HG03439 (cell line): ENCODE data around the gene PCDHGB2.
"Not testable (repeated sequence)": the region's sequence is repeated elsewhere in the genome, so short reads cannot be mapped to it uniquely, and the experiment has no call there.

Experiments used
- ATAC-seq: cut with Tn5 transposase; IDR thresholded peaks from one replicate; pipeline ENCODE4 v1.9.1; 2021; ENCODE audit warnings: mild to moderate bottlenecking, moderate library complexity; ENCODE audit not compliant: unreplicated experiment

PCDHGB2 gene

DNA sequence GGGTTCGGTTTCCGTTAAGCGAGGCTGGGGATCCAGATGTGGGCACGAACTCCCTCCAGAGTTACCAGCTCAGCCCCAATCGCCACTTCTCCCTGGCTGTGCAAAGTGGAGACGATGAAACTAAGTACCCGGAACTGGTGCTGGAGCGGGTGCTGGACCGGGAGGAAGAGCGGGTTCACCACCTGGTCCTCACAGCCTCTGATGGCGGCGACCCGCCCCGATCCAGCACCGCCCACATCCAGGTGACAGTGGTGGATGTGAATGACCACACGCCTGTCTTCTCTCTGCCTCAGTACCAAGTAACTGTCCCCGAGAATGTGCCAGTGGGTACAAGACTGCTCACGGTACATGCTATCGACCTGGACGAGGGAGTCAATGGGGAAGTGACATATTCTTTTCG, 23.6 kb downstream of the PCDHGB2 start:
- ATAC-seq = no peak

DNA sequence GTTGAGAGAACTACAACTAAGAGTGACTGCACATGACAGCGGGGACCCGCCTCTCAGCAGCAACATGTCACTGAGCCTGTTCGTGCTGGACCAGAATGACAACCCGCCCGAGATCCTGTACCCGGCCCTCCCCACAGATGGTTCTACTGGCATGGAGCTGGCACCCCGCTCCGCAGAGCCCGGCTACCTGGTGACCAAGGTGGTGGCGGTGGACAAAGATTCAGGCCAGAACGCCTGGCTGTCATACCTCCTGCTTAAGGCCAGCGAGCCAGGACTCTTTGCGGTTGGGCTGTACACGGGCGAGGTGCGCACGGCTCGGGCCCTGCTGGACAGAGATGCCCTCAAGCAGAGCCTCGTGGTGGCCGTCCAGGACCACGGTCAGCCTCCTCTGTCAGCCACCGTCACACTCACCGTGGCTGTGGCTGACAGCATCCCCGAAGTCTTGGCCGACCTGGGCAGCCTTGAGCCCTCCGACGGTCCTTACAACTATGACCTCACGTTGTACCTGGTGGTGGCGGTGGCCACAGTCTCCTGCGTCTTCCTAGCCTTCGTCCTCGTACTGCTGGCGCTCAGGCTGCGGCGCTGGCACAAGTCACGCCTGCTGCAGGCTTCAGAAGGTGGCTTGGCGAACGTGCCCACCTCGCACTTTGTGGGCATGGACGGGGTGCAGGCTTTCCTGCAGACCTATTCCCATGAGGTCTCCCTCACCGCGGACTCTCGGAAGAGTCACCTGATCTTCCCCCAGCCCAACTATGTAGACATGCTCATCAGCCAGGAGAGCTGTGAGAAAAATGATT, 24.9 kb downstream of the PCDHGB2 start:
- no peak for ATAC-seq

DNA sequence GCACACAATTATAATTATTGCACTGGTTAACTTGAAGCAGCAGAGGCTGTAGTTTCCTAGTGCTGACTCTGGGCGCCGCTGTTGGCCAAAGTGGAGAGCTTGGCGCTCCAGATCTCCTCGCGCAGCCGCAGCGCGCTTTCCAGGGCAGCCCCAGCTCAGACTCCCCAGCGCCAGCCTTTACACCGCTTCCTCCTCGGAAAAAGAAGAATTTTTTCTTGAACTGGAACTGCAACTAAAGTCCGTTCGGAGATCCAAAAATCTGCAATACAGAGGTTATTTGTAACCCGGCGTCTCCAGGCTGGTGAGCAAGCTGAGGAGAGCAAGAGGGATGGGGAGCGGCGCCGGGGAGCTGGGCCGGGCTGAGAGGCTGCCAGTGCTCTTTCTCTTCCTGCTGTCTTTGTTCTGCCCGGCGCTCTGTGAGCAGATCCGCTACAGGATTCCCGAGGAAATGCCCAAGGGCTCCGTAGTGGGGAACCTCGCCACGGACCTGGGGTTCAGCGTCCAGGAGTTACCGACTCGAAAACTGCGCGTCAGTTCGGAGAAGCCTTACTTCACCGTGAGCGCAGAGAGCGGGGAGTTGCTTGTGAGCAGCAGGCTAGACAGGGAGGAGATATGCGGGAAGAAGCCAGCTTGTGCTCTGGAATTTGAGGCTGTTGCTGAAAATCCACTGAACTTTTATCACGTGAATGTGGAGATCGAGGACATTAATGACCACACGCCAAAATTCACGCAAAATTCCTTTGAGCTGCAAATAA, 27.9 kb downstream of the PCDHGB2 start, which contains the start of gene PCDHGB4:
PCDHGB4 (plus strand) TSS at position 142 of the 755 bp plus-strand sequence; CDS start at position 329, 187 bp downstream.
- not testable (repeated sequence) for ATAC-seq

DNA sequence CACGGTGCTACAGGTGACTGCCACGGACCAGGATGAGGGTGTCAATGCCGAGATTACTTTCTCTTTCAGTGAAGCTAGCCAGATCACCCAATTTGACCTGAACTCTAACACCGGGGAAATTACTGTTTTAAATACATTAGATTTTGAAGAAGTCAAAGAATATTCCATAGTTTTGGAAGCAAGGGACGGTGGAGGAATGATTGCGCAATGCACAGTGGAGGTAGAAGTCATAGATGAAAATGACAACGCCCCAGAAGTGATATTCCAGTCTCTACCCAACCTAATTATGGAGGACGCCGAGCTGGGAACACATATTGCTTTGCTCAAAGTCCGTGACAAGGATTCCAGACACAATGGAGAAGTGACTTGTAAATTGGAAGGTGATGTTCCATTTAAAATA, 28.9 kb downstream of the PCDHGB2 start:
- ATAC-seq = no peak

DNA sequence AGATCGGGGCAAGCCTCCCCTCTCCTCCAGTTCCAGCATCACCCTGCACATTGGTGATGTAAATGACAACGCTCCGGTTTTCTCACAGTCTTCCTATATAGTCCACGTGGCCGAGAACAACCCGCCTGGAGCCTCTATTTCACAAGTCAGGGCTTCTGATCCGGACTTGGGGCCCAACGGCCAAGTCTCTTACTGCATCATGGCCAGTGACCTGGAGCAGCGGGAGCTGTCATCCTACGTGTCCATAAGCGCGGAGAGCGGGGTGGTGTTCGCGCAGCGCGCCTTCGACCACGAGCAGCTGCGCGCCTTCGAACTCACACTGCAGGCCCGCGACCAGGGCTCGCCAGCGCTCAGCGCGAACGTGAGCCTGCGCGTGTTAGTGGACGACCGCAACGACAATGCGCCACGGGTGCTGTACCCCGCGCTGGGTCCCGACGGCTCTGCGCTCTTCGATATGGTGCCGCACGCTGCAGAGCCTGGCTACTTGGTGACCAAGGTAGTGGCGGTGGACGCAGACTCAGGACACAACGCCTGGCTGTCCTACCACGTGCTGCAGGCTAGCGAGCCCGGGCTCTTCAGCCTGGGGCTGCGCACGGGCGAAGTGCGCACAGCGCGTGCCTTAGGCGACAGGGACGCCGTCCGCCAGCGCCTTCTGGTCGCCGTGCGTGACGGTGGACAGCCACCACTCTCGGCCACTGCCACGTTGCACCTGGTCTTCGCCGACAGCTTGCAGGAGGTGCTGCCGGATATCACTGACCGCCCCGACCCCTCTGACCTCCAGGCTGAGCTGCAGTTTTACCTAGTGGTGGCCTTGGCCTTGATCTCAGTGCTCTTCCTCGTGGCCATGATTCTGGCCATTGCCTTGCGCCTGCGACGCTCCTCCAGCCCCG, 29.6 kb downstream of the PCDHGB2 start:
- no peak for ATAC-seq

DNA sequence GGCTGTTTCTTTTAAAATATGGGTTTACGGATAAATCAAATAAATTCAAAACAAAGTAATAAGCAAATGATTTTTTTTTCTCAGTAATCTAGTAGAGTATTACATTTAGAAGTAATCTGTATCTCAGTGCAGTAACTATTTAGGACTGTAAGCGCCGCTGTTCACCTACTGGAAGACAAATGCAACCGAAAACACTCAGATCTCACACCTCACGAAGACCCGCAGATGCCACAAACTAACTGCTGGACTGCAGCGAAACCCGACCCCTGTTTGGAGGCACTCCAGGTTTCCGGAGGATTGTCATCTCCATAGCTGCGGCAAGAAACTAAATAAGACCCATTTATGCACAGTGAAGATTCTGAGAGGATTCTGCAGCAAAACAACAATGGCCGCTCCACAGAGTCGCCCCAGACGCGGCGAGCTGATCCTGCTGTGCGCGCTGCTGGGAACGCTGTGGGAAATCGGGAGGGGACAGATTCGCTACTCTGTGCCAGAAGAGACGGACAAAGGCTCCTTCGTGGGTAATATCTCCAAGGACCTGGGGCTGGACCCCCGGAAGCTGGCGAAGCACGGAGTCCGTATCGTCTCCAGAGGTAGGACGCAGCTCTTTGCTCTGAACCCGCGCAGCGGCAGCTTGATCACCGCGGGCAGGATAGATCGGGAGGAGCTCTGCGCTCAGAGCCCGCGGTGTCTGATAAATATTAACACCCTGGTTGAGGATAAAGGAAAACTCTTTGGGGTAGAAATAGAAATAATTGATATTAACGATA, 32.8 kb downstream of the PCDHGB2 start, which contains the start of gene PCDHGA8:
PCDHGA8 (plus strand) TSS at position 205 of the 770 bp plus-strand sequence; CDS start at position 386, 181 bp downstream.
- no peak for ATAC-seq

DNA sequence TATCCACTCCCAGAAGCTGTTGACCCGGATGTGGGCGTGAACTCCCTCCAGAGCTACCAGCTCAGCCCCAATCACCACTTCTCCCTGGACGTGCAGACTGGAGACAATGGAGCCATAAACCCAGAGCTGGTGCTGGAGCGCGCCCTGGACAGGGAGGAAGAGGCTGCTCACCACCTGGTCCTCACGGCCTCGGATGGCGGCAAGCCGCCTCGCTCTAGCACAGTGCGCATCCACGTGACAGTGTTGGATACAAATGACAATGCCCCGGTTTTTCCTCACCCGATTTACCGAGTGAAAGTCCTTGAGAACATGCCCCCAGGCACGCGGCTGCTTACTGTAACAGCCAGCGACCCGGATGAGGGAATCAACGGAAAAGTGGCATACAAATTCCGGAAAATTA, 33.5 kb downstream of the PCDHGB2 start:
- no peak for ATAC-seq

DNA sequence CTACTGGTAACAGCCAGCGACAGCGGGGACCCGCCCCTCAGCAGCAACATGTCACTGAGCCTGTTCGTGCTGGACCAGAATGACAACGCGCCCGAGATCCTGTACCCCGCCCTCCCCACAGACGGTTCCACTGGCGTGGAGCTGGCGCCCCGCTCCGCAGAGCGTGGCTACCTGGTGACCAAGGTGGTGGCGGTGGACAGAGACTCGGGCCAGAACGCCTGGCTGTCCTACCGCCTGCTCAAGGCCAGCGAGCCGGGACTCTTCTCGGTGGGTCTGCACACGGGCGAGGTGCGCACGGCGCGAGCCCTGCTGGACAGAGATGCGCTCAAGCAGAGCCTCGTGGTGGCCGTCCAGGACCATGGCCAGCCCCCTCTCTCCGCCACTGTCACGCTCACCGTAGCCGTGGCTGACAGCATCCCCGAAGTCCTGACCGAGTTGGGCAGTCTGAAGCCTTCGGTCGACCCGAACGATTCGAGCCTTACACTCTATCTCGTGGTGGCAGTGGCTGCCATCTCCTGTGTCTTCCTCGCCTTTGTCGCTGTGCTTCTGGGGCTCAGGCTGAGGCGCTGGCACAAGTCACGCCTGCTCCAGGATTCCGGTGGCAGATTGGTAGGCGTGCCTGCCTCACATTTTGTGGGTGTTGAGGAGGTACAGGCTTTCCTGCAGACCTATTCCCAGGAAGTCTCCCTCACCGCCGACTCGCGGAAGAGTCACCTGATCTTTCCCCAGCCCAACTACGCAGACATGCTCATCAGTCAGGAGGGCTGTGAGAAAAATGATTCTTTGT, 34.8 kb downstream of the PCDHGB2 start:
- ATAC-seq = not testable (repeated sequence)

DNA sequence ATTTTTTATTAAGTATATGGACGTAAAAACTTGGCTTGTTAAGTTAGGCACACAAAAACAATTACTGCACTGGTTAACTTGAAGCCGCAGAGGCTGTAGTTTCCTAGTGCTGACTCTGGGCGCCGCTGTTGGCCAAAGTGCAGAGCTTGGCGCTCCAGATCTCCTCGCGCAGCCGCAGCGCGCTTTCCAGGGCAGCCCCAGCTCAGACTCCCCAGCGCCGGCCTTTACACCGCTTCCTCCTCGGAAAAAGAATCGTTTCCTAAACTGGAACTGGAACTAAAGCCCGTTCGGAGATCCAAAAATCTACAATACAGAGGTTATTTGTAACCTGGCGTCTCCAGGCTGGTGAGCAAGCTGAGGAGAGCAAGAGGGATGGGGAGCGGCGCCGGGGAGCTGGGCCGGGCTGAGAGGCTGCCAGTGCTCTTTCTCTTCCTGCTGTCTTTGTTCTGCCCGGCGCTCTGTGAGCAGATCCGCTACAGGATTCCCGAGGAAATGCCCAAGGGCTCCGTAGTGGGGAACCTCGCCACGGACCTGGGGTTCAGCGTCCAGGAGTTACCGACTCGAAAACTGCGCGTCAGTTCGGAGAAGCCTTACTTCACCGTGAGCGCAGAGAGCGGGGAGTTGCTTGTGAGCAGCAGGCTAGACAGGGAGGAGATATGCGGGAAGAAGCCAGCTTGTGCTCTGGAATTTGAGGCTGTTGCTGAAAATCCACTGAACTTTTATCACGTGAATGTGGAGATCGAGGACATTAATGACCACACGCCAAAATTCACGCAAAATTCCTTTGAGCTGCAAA, 38.2 kb downstream of the PCDHGB2 start, which contains the start of gene PCDHGB5:
PCDHGB5 (plus strand) TSS at position 192 of the 796 bp plus-strand sequence; CDS start at position 373, 181 bp downstream.
- ATAC-seq = peak; percentile 54

DNA sequence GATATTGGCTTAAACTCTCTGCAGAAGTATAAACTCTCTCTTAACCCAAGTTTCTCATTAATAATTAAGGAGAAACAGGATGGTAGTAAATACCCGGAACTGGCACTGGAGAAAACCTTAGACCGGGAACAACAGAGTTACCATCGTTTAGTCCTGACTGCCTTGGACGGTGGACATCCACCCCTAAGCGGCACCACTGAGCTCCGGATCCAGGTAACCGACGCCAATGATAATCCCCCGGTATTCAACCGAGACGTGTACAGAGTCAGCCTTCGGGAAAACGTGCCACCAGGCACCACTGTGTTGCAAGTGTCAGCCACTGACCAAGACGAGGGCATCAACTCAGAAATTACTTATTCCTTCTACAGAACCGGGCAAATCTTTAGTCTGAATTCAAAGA, 38.8 kb downstream of the PCDHGB2 start:
- ATAC-seq = no peak

DNA sequence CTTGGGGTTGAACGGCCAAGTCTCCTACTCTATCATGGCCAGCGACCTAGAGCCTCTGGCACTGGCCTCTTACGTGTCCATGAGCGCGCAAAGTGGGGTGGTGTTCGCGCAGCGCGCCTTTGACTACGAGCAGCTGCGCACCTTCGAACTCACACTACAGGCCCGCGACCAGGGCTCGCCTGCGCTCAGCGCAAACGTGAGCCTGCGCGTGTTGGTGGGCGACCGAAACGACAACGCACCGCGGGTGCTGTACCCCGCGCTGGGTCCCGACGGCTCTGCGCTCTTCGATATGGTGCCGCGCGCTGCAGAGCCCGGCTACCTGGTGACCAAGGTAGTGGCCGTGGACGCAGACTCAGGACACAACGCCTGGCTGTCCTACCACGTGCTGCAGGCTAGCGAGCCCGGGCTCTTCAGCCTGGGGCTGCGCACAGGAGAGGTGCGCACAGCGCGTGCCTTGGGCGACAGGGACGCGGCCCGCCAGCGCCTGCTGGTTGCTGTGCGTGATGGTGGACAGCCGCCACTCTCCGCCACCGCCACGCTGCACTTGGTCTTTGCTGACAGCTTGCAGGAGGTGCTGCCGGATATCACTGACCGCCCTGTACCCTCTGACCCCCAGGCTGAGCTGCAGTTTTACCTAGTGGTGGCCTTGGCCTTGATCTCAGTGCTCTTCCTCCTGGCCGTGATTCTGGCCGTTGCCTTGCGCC, 39.9 kb downstream of the PCDHGB2 start:
- no peak for ATAC-seq

DNA sequence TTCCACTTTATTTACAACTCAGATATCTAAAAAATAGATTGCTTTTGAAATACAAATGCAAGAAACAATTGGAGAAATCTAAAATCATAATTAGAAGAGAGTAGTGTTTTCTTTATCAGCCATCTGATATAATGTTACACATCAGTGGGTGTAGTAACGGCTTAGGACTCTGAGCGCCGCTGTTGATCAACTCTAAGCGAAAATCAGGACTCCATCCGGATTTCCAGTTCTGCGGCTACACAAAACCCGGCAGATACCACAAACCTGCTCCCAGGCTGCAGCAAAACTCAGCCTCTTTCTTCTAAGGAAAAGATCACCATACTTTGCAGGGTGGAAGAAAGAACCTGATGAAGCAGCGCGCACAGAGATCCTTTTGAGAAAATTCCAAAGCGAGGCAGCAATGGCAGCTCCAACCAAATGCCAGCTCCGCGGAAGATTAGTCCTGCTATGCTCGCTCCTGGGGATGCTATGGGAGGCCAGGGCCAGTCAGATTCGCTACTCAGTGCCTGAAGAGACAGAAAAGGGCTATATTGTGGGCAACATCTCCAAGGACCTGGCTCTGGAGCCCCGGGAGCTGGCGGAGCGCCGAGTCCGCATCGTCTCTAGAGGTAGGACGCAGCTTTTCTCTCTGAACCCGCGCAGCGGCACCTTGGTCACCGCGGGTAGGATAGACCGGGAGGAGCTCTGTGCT, 42.9 kb downstream of the PCDHGB2 start, which contains the start of gene PCDHGA9:
PCDHGA9 (plus strand) TSS at position 226 of the 691 bp plus-strand sequence; CDS start at position 401, 175 bp downstream.
- ATAC-seq = no peak

DNA sequence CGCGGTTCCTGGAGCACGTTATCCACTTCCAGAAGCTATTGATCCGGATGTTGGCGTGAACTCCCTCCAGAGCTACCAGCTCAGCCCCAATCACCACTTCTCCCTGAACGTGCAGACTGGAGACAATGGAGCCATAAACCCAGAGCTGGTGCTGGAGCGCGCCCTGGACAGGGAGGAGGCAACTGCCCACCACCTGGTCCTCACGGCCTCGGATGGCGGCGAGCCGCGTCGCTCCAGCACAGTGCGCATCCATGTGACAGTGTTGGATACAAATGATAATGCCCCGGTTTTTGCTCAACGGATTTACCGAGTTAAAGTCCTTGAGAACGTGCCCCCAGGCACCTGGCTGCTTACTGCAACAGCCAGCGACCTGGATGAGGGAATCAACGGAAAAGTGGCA, 43.6 kb downstream of the PCDHGB2 start:
- no peak for ATAC-seq

DNA sequence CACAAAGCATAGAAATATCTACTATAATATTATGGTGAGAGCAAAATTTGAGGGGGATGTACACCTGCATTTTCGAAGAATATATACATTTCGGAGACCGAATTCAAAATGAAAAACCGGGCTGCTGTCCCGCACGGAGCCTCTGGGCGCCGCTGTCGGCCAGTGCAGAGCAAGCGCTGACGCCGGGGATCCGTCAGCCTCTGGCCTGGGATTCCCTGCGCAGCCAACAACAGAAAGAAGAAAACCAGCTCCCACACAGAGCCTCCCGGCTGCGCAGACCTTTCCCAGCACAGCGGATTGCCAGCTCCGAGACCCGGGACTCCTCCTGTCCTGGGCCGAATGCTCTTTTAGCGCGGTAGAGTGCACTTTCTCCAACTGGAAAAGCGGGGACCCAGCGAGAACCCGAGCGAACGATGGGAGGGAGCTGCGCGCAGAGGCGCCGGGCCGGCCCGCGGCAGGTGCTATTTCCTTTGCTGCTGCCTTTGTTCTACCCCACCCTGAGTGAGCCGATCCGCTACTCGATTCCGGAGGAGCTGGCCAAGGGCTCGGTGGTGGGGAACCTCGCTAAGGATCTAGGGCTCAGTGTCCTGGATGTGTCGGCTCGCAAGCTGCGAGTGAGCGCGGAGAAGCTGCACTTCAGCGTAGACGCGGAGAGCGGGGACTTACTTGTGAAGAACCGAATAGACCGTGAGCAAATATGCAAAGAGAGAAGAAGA, 48.2 kb downstream of the PCDHGB2 start, which contains the start of gene PCDHGB6:
PCDHGB6 (plus strand) TSS at position 232 of the 716 bp plus-strand sequence; CDS start at position 414, 182 bp downstream.
- ATAC-seq = not testable (repeated sequence)

DNA sequence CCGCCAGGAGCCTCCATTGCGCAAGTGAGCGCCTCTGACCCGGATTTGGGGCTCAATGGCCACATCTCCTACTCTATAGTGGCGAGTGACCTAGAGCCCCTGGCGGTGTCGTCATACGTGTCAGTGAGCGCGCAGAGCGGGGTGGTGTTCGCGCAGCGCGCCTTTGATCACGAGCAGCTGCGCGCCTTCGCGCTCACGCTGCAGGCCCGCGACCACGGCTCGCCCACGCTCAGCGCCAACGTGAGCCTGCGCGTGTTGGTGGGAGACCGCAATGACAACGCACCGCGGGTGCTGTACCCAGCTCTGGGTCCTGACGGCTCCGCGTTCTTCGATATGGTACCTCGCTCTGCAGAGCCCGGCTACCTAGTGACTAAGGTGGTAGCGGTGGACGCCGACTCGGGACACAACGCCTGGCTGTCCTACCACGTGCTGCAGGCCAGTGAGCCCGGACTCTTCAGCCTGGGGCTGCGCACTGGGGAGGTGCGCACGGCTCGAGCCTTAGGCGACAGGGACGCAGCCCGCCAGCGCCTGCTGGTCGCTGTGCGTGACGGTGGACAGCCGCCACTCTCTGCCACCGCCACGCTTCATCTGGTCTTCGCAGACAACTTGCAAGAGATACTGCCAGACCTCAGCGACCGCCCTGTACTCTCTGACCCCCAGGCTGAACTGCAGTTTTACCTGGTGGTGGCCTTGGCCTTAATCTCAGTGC, 50.0 kb downstream of the PCDHGB2 start:
- ATAC-seq = no peak

DNA sequence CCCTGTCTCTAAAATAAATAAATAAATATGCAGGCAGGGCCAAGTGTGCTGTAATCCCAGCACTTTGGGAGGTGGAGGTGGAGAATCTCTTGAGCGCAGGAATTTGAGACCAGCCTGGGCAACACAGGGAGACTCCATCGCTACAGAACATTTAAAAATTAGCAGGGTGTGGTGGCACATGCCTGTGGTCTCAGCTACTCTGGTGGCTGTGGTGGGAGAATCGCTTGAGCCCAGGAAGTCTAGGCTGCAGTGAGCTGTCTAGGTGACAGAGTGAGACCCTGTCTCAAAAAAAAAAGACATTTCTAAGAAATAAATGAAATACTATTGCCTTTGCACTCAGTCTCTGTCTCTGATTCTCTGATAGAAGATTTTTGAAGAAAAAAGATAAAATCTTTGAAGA, 51.8 kb downstream of the PCDHGB2 start:
- ATAC-seq = no peak
